ENCODE results near the gene ITPKA.

DNA sequence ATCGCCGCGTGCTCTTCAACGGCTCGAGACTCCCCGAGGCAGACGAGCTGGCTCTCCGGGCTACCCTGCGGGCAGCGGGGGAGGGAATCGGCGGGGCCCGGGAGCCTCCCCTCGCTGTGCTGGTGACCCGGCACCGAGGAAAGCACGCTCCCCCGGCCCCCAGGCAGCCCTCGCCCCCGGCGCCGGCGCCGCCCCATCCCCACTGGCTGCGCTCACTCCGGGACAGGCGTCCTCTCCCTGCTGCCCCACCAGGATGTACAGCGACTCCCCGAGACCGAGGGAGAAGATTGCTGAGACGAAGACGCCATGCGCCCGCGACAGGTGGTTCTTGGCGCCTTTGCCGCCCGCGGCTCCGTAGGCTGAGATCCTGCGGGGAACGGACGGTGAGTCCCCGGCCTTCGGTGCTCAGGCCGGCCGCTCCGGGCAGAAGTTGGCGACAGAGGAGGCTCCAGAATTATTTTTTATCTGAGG lies 18.3 kb downstream of the ITPKA start:
- TF ChIP-seq, protein P1, sequence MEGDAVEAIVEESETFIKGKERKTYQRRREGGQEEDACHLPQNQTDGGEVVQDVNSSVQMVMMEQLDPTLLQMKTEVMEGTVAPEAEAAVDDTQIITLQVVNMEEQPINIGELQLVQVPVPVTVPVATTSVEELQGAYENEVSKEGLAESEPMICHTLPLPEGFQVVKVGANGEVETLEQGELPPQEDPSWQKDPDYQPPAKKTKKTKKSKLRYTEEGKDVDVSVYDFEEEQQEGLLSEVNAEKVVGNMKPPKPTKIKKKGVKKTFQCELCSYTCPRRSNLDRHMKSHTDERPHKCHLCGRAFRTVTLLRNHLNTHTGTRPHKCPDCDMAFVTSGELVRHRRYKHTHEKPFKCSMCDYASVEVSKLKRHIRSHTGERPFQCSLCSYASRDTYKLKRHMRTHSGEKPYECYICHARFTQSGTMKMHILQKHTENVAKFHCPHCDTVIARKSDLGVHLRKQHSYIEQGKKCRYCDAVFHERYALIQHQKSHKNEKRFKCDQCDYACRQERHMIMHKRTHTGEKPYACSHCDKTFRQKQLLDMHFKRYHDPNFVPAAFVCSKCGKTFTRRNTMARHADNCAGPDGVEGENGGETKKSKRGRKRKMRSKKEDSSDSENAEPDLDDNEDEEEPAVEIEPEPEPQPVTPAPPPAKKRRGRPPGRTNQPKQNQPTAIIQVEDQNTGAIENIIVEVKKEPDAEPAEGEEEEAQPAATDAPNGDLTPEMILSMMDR (IDR thresholded peaks at IDR 0.05) = no peak
- no peak for TF ChIP-seq POLR2A (IDR thresholded peaks at IDR 0.05)
